NT2/D1 (cell line): ENCODE measurements around the gene PAPSS2.

ENCODE experiments used
- DNase-seq: peaks from one replicate; pipeline ENCODE4 v3.0.0-alpha.2; 2011; ENCODE audit warnings: low read depth, low spot score
- H3K27me3 ChIP-seq: 2 replicates; pipeline ENCODE4 v1.6.0; 2011; ENCODE audit warnings: mild to moderate bottlenecking; ENCODE audit not compliant: insufficient read length, insufficient read depth
- H3K36me3 ChIP-seq: 2 replicates; pipeline ENCODE4 v1.6.1; 2011; ENCODE audit warnings: mild to moderate bottlenecking, low read length, mixed read lengths; ENCODE audit not compliant: insufficient read depth, insufficient read length
- H3K4me1 ChIP-seq: 2 replicates; pipeline ENCODE4 v1.5.1; 2011; ENCODE audit not compliant: insufficient read depth, insufficient read length
- H3K4me3 ChIP-seq: 2 replicates; pipeline ENCODE4 v1.5.1; 2011; ENCODE audit warnings: low read depth; ENCODE audit not compliant: insufficient read length
- H3K9ac ChIP-seq: 2 replicates; pipeline ENCODE4 v1.6.0; 2011; ENCODE audit warnings: low read depth; ENCODE audit not compliant: insufficient read length
- H3K9me3 ChIP-seq: 2 replicates; pipeline ENCODE4 v1.5.1; 2011; ENCODE audit warnings: mild to moderate bottlenecking, low read length; ENCODE audit not compliant: insufficient read depth
- SUZ12 ChIP-seq: IDR thresholded peaks from 2 replicates; pipeline ENCODE4 v1.6.1; 2011; ENCODE audit not compliant: insufficient read length, insufficient read depth; ENCODE audit errors: extremely low read depth
- YY1 ChIP-seq: IDR thresholded peaks from 2 replicates; pipeline ENCODE4 v1.6.1; 2011; ENCODE audit not compliant: insufficient read length, insufficient read depth
- ZNF274 ChIP-seq: IDR thresholded peaks from 2 replicates; pipeline ENCODE4 v1.6.1; 2011; ENCODE audit warnings: mild to moderate bottlenecking, low read depth, low read length

PAPSS2 gene

DNA sequence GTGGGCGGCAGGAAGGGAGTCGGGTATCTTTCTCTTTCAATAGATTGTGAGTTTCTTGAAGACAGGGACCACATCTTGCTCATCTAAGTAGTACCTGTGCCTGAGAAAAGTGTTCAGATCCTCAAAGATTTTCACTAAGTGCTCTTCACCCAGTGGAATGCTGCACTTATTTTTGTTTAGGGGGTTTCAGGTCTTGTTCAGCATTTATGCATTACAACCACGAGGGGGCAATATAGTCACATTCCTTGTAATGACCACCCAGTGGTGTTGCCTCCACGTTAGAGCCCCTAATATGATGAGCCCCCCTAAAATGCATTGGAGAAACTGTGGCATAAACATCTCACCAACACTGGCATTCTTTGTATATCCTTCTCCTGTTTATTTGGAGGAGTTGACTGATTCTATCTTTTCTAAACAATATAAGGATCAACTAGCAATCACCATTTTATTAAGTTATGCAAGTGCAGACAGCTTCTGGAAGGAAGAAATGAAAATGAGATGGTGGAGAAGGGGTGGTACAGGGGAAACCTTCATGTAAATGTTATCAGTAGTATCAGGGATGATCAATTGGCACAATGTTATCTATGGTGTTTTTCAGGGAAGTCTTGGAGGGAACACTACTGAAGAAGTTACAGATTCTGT is 3.1 kb upstream of the PAPSS2 start:
- no peak for TF ChIP-seq ZNF274
- TF ChIP-seq SUZ12 = no peak
- no peak for TF ChIP-seq YY1
- DNase-seq = no peak

GRCh38 chr10:87657371-87657770 is 2.3 kb upstream of the PAPSS2 start:
- peaks cover 3% of the 10 kb centered on the region for H3K27me3 ChIP-seq
- no peak overlapping the region for H3K4me3 ChIP-seq
- H3K9ac ChIP-seq = no peak overlapping the region
- H3K36me3 ChIP-seq = no peaks in the 10 kb centered on the region
- no peak for TF ChIP-seq YY1
- no peak for TF ChIP-seq ZNF274
- no peak for TF ChIP-seq SUZ12
- no peaks in the 10 kb centered on the region for H3K9me3 ChIP-seq
- no peak for DNase-seq
- peaks cover 4% of the 10 kb centered on the region for H3K4me1 ChIP-seq

More for the DNA sequence above, 3.1 kb upstream of the PAPSS2 start:
- H3K4me3 ChIP-seq = no peak overlapping the region
- peaks cover 3% of the 10 kb centered on the region for H3K27me3 ChIP-seq
- no peaks in the 10 kb centered on the region for H3K9me3 ChIP-seq
- peaks cover 4% of the 10 kb centered on the region for H3K4me1 ChIP-seq
- no peak overlapping the region for H3K9ac ChIP-seq
- H3K36me3 ChIP-seq = no peaks in the 10 kb centered on the region

DNA sequence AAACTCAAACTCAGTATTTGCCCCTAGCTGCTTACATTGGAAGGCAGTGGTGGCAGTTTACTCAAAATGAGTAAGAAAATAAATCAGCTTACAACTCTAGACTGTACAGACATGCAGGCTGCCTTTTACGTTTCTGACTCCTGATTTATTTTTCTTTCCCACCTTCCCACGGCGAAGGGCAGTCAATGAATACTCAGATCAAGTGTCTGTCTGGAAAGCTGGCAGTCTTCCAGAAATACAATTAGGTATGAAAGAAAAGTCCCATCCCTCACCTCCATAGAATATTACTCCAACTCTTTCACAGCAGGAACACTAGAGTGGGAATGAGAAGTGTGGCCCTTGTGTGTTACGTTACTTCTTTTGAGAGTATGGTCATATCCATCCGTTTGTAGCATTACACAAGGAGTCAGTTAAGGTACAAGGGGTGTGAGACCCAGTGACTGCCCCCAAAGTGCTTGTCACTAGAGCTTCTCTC is 1.3 kb upstream of the PAPSS2 start:
- H3K9me3 ChIP-seq = no peaks in the 10 kb centered on the region
- H3K27me3 ChIP-seq = peaks cover 3% of the 10 kb centered on the region
- no peak for TF ChIP-seq YY1
- H3K4me1 ChIP-seq = peaks cover 4% of the 10 kb centered on the region
- DNase-seq = no peak
- H3K4me3 ChIP-seq = no peak overlapping the region
- no peaks in the 10 kb centered on the region for H3K36me3 ChIP-seq
- H3K9ac ChIP-seq = no peak overlapping the region

DNA sequence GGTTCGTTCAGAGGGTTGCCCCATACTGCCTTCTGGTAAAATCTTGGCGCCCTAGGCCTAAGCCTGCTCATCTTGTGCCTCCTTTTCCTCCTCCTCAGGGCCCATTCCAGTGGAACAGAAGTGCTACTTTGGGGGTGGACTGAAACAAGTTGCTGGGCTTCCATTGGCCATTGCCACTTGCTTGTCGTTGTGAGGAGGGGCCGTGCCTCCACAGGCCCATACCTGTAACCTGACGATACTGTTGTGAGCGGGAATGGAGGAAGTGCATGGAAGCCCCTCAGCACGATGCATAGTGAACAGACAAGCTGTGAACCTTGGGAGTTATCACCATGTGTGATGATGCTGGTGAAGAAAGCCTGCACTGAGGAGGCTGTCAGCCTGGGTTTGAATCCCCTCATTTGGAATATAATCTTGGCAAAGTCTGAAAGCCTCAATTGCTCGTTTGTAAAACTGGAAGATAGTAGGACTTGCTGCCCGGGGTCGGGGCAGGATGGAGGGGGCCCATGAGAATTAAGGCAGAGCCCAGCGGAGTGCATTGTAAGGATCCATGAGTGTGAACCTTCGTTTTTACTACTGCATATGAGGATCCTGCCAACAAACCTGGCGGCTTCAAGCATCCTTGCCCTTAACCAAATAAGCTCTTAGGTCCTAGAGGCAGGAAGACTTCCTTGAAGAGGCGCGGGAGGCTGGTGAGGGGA is 671 bp upstream of the PAPSS2 start:
- TF ChIP-seq YY1 = no peak
- TF ChIP-seq ZNF274 = no peak
- no peak for TF ChIP-seq SUZ12
- H3K4me3 ChIP-seq = peak overlapping the region; percentile 18

GRCh38 chr10:87660484-87661133 is 931 bp downstream of the PAPSS2 start:
- peaks cover 4% of the 10 kb centered on the region for H3K4me1 ChIP-seq
- peaks cover 5% of the 10 kb centered on the region for H3K36me3 ChIP-seq
- TF ChIP-seq YY1 (no peak), SUZ12 (no peak), ZNF274 (no peak)
- H3K9me3 ChIP-seq = no peaks in the 10 kb centered on the region
- DNase-seq = no peak
- peak overlapping the region; percentile 57 for H3K9ac ChIP-seq
- H3K4me3 ChIP-seq = peak overlapping the region; percentile 58
- H3K27me3 ChIP-seq = peaks cover 3% of the 10 kb centered on the region

More for the DNA sequence above, 671 bp upstream of the PAPSS2 start:
- no peak for DNase-seq
- H3K9ac ChIP-seq = peak overlapping the region; percentile 42
- H3K9me3 ChIP-seq = no peaks in the 10 kb centered on the region
- H3K36me3 ChIP-seq = peaks cover 3% of the 10 kb centered on the region
- H3K27me3 ChIP-seq = peaks cover 3% of the 10 kb centered on the region
- peaks cover 4% of the 10 kb centered on the region for H3K4me1 ChIP-seq

DNA sequence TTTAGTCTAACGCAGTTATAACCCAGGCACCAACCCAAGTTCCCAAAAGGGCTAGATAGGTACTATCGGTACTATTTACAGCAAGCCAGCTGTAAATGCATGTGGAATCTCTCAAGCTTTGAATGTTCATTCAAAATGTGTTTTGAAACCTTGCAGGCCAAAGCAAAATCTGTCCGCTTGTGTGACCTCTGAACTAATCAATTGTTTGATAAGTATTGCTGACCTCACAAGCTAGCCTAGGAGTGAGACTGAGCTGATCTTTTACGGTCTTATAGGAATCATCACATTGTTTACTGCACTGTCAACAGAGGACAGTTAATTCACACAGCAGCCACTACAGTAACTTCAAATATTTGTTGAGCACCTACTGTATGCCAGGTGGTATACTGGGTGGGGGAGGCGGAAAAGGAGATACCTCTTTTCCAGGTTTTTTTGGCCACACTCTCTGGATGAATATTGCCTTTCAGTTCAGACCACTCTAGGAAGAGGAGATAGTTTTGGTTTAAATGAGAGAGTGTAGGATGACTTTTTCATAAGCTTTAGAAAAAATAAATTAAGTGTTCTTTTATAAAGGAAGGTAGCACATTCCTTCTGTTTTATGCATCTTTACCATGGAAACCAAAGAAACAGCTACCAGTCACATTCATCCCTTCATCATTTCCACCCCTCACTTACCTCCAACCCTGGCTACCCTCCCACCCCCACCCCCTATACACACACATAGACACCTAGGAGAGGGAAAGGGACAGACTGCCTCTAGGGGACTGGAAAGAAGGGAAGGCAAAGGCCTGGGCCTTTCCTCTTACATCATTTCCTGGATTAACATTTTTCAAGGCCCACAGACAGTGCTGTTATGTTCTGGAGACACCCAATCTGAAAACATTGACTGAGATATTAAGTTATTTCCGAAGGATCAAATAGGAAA is 2.4 kb downstream of the PAPSS2 start:
- Histone ChIP-seq H3K4me3 (no peak overlapping the region), H3K9me3 (no peaks in the 10 kb centered on the region), H3K27me3 (peaks cover 3% of the 10 kb centered on the region), H3K4me1 (peaks cover 4% of the 10 kb centered on the region), H3K9ac (no peak overlapping the region), H3K36me3 (peaks cover 7% of the 10 kb centered on the region)
- TF ChIP-seq ZNF274 (no peak), YY1 (no peak), SUZ12 (no peak)
- DNase-seq = no peak
